Heart left ventricle (tissue), 13 donors: Measurements from ENCODE around the gene PLCXD3.

Source experiments
- POLR2A ChIP-seq, 2 donors: fragments of 450-650 bp; IDR thresholded peaks; one replicate each; pipeline ENCODE4 v1.6.1; 2017; ENCODE audit warnings: antibody characterized with exemption in 2 of 2, mild to moderate bottlenecking in 2 of 2, moderate library complexity in 2 of 2
- TF ChIP-seq, protein P1 (sequence below), 12 donors: fragments of 200-600 bp; sonication (generic) in 4 of 12; IDR thresholded peaks; one replicate each; pipeline versions ENCODE4 v1.5.0 to v1.8.0; 2018 to 2022; ENCODE audit warnings: antibody characterized with exemption in 12 of 12, mild to moderate bottlenecking in 5 of 12
- donor health status: ischemic (EF 13 %, LVEDD 7.1; RV severe dilation, severe dysfunction).
- donor health status: DM: no; HTN: yes; CAD: no.
- donor health status: DM: no; HTN: no; CAD: no.
- donor health status: ischemic (EF 25% LVEDD 6.9; RV normal size, moderate dysfunction).
- donor health status: ischemic (EF 25% LVEDD 5.7; RV mildly dilated, moderate dysfunction).
- donor health status: ischemic (EF 35%, LVEDD 5.7; RV mildly dilated, moderate dysfunction).
- donor health status: nonischemic (EF 11% LVEDD 7.7; RV severe dilation, severe dysfunction).
- donor health status: DM: yes; HTN: yes; CAD: no.
- donor health status: PGD.
- donor health status: ischemic (EF 29% LVEDD 5.4; RV normal size, mild dysfunction).
- donor health status: nonischemic (EF 23%, LVEDD 6.1; RV moderate dilation, normal function).

GRCh38 chr5:41312478-41313060 lies 197.8 kb downstream of the PLCXD3 start:
- TF ChIP-seq POLR2A (IDR thresholded peaks at IDR 0.05), result no peak
- TF ChIP-seq, protein P1, sequence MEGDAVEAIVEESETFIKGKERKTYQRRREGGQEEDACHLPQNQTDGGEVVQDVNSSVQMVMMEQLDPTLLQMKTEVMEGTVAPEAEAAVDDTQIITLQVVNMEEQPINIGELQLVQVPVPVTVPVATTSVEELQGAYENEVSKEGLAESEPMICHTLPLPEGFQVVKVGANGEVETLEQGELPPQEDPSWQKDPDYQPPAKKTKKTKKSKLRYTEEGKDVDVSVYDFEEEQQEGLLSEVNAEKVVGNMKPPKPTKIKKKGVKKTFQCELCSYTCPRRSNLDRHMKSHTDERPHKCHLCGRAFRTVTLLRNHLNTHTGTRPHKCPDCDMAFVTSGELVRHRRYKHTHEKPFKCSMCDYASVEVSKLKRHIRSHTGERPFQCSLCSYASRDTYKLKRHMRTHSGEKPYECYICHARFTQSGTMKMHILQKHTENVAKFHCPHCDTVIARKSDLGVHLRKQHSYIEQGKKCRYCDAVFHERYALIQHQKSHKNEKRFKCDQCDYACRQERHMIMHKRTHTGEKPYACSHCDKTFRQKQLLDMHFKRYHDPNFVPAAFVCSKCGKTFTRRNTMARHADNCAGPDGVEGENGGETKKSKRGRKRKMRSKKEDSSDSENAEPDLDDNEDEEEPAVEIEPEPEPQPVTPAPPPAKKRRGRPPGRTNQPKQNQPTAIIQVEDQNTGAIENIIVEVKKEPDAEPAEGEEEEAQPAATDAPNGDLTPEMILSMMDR (IDR thresholded peaks at IDR 0.05), result no peak
